Thymus (tissue), 11 donors: Measurements from ENCODE around the gene COL1A1. TPM values are rescaled to one million over a fixed set of nuclear protein-coding genes. Genes with fewer than 3 reads are reported as not detected.

Experiments used
- DNase-seq, 9 donors: peaks; one replicate each; pipeline ENCODE4 v3.0.0-alpha.2; 2013; ENCODE audit warnings: low spot score in 9 of 9, low read depth in 6 of 9, missing footprints in 1 of 9
- H3K27ac ChIP-seq, 2 donors: one replicate each; pipeline ENCODE4 v1.5.1; 2013; ENCODE audit warnings: control low read depth in 1 of 2, low read depth in 1 of 2, low read length in 1 of 2, mild to moderate bottlenecking in 1 of 2, moderate library complexity in 1 of 2
- H3K27me3 ChIP-seq, 2 donors: one replicate each; pipeline ENCODE4 v1.5.1; 2013; ENCODE audit warnings: low read length in 1 of 2; ENCODE audit not compliant: control insufficient read depth in 2 of 2, insufficient read depth in 1 of 2
- H3K36me3 ChIP-seq, 2 donors: one replicate each; pipeline ENCODE4 v1.5.1; 2013; ENCODE audit warnings: low read length in 1 of 2, mild to moderate bottlenecking in 1 of 2, moderate library complexity in 1 of 2; ENCODE audit not compliant: control insufficient read depth in 2 of 2, insufficient read depth in 2 of 2
- H3K4me1 ChIP-seq, 2 donors: one replicate each; pipeline ENCODE4 v1.5.1; 2013; ENCODE audit warnings: low read length in 2 of 2; ENCODE audit not compliant: control insufficient read depth in 2 of 2, insufficient read depth in 2 of 2
- H3K4me3 ChIP-seq, 2 donors: one replicate each; pipeline ENCODE4 v1.5.1; 2013; ENCODE audit warnings: low read length in 2 of 2, control low read depth in 1 of 2, mild to moderate bottlenecking in 1 of 2
- H3K9me3 ChIP-seq, 2 donors: one replicate each; pipeline ENCODE4 v1.5.1; 2013; ENCODE audit warnings: low read length in 1 of 2, mild to moderate bottlenecking in 1 of 2; ENCODE audit not compliant: control insufficient read depth in 2 of 2, insufficient read depth in 1 of 2
- WGBS: extraction: QIAGEN DNeasy Blood & Tissue Kit; methylation state at CpG from one replicate; pipeline ENCODE4 v1.1.7; 2013; 5-methylcytosine and 5-hydroxymethylcytosine counted together
- polyA plus RNA-seq: library from polyadenylated mRNA; stranded (reverse); fragments of 200-250 nt; gene quantifications from one replicate; pipeline ENCODE4 v1.2.3, GENCODE V29; 2013
- total RNA-seq: library from RNA; stranded (reverse); fragments of 120-200 nt; gene quantifications from one replicate; pipeline ENCODE4 v1.2.4, GENCODE V29; 2013
- donor health status: healthy.

Gene COL1A1
- total and polyA plus RNA-seq, 2 donors: 14.4 to 29.5 TPM

DNA sequence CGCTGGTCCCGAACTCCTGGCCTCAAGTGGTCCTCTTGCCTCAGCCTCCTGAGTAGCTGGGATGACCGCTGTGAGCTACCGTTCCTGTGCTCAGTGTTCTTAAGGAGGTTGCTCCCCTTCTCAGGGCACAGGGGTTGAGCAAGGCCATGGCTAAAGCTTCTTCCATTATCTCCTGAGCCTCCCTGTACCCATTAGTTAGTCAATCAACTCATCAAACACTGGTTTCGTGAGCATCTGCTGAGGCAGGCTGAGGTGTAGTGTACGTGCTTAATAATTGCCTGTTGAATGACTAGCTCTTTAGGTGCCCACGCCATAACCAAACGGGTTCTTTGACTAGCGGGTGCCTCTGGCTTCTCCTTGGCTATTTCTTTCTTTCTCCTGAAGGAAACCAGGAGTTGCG lies 24.0 kb downstream of the COL1A1 start:
- Histone ChIP-seq H3K4me1 (peaks cover 0 to 17% of the 10 kb centered on the region in 2 donors), H3K9me3 (no peaks in the 10 kb centered on the region), H3K27ac (no peak overlapping the region), H3K36me3 (no peaks in the 10 kb centered on the region), H3K27me3 (peaks cover 0 to 2% of the 10 kb centered on the region in 2 donors), H3K4me3 (no peak overlapping the region)
- no peak for DNase-seq
- WGBS: 91% methylated on average over 10 of the region's 10 CpGs

DNA sequence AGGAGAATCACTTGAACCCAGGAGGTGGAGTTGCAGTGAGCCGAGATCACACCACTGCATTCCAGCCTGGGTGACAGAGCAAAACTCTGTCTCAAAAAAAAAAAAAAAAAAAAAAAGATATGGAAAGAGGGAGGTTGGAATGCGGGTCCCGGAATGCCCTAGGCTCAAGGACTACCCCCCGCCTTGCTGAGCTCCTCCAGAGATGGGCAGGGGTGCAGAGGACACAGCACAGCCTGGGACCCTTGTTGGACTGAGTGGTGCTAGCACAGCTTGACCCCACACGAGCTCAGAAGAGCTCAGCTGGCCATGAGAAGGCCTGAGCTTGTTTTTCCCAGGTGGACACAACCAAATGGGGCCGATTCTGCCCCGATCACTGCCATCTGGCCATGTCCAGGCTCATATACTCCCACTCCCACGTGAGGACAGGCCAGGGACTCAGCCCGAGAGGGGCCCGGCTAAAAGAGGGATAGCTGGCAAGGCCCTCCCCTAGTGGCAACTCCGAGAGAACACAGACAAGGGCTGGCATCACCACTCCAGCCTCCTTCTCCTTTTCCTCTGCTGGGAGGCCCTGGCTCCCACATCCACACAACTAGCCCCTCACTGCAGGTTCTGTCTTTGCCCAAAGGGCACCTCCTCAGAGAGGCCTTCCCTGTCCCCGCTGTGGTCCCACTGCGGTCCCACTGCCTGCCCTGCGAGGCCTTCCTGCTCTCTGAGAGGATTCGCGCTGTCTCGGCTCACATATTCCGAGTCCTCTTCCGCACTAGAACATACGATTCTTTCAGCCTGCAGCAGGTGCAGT lies 24.7 kb downstream of the COL1A1 start:
- Histone ChIP-seq H3K4me1 (peaks cover 0 to 14% of the 10 kb centered on the region in 2 donors), H3K9me3 (no peaks in the 10 kb centered on the region), H3K27me3 (peaks cover 0 to 2% of the 10 kb centered on the region in 2 donors), H3K27ac (no peak overlapping the region), H3K36me3 (no peaks in the 10 kb centered on the region), H3K4me3 (no peak overlapping the region)
- DNase-seq: no peak
- 95% methylated on average over 20 of the region's 20 CpGs for WGBS

DNA sequence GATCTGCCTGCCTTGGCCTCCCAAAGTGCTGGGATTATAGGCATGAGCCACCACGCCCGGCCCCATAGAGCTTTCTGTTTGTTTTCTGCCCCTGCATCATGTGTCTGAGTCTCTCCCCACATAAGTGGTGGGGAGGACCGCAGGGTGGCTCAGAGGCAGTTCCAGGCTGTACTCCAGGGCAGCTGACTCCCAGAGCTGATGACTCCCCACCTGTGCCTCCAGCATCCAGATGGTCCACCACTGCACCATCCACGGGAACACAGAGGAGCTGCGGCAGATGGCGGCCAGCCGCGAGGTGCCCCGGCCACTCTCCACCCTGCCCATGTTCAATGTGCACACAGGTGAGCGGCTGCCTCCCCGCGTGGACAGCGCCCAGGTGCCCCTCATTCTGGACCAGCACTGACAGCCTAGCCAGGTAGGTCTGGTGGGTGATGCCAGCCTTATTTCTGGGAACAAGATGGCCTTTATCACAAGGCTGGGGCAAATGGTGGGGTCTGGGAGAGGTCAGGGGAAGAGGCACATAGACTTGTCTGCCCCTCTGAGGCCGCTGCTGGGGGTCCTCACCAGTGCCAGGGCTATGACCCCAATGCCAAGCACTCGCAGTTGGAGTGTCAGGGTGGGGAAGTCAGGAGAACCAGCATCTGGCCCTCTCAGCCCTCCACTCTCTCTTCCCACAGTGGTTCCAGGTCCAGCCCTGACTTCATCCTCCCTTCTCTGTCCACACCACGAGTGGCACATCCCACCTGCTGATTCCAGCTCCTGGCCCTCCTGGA lies 26.2 kb downstream of the COL1A1 start:
- H3K9me3 ChIP-seq: no peaks in the 10 kb centered on the region

DNA sequence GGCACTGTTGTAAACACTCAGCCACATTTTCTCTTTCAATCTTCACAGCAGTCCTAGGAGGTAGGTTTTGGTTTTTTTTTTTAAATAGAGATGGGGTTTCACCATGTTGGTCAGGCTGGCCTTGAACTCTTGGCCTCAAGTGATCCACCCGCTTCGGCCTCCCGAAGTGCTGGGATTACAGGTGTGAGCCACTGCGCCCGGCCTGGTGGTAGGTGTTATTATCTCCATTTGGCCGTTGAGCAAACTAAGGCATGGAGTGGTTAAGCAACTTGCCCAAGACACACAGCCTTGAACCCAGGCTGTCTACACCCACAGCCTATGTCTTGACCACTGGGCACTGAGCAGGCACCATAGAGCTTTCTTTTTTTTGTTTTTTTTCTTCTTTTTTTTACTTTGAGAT lies 27.0 kb downstream of the COL1A1 start:
- no peak overlapping the region for H3K4me3 ChIP-seq
- H3K9me3 ChIP-seq: no peaks in the 10 kb centered on the region
- peaks cover 0 to 2% of the 10 kb centered on the region in 2 donors for H3K27me3 ChIP-seq
- peaks cover 0 to 11% of the 10 kb centered on the region in 2 donors for H3K4me1 ChIP-seq
- no peak overlapping the region for H3K27ac ChIP-seq
- 81% methylated on average over 6 of the region's 6 CpGs for WGBS
- no peaks in the 10 kb centered on the region for H3K36me3 ChIP-seq
- DNase-seq: no peak

More for the DNA sequence above, 26.2 kb downstream of the COL1A1 start:
- H3K36me3 ChIP-seq: no peaks in the 10 kb centered on the region
- H3K27me3 ChIP-seq: peaks cover 0 to 2% of the 10 kb centered on the region in 2 donors
- WGBS: 96% methylated on average over 16 of the region's 16 CpGs
- peaks cover 0 to 11% of the 10 kb centered on the region in 2 donors for H3K4me1 ChIP-seq
- H3K4me3 ChIP-seq: no peak overlapping the region
- DNase-seq: no peak
- no peak overlapping the region for H3K27ac ChIP-seq

DNA sequence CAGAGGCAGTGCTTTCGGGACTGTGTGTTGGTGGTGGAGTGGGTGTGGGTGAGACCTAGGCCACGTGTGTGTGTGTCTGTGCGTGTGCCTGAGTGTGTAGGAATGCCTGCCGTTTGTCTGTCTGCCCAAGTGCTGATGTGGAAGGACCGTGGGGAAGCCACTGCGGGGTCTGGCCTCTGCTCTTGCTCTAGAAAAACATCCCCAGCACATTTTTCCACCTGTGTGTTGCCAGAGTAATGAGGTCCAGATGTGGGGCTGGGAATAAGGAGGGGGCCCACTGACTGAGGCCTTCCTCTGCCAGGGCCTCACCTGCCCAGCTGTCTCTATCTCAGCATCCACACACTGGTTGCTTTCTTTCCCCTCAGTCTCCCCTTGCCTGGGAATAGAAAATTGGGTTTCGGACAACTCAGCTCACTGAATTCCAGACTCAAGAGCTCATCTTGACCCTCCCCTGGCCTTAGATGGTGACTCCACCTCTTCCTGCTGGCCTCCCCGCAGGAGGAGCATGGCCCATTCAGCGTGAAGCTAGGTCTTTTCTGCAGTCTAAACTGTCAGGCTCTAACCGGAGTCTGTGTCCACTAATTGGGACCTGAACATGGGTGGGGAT lies 28.0 kb downstream of the COL1A1 start:
- H3K9me3 ChIP-seq: no peaks in the 10 kb centered on the region
- DNase-seq: no peak
- peaks cover 0 to 6% of the 10 kb centered on the region in 2 donors for H3K27me3 ChIP-seq
- peak overlapping the region in 1 of 2 donors; percentile 40 for H3K27ac ChIP-seq
- WGBS: 90% methylated on average over 10 of the region's 10 CpGs
- H3K4me1 ChIP-seq: peaks cover 0 to 17% of the 10 kb centered on the region in 2 donors
- H3K36me3 ChIP-seq: no peaks in the 10 kb centered on the region
- H3K4me3 ChIP-seq: no peak overlapping the region

DNA sequence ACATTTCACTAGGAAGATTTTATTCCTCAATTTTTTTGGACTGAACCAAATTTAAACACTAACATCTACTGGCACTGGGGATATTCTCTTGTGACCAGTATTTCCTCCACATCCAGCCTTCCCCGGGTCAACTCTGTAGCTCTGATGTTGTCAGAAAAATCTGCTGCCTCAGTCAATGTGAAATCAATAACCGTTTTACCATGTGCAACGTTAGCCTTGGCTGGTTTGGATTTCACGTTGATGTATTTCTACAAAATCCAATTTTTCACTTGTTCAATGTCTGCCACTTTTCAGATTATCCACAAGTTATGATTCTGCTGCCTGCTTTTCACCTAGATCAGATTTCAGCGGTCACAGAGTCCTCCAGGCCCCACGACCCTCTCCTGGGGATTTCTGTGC lies 28.5 kb downstream of the COL1A1 start:
- 94% methylated on average over 6 of the region's 6 CpGs for WGBS
- H3K4me1 ChIP-seq: peaks cover 0 to 18% of the 10 kb centered on the region in 2 donors
- no peak overlapping the region for H3K4me3 ChIP-seq
- H3K36me3 ChIP-seq: no peaks in the 10 kb centered on the region
- no peak for DNase-seq
- H3K9me3 ChIP-seq: no peaks in the 10 kb centered on the region
- peaks cover 0 to 11% of the 10 kb centered on the region in 2 donors for H3K27me3 ChIP-seq
- peak overlapping the region in 1 of 2 donors; percentile 40 for H3K27ac ChIP-seq

DNA sequence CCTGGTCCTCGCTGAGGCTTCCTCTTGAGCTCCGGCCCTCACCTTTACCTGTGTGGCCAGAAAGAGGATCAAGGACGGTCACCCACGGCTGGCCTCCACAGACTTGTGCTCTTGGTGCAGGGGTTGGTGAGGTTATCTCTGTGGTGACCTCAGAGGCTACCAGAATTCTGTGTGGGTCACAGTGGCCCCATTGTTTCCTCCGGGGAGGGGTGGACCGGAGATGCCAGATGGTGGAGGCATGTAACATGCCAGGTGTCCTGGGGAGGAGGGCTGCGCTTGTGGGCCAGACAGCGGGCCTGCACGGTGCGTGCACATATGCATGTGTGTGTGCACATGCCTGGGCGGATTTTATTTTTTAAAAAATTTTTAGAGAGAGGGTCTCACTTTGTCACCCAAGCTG lies 29.3 kb downstream of the COL1A1 start:
- Histone ChIP-seq H3K4me1 (peaks cover 0 to 12% of the 10 kb centered on the region in 2 donors), H3K36me3 (no peaks in the 10 kb centered on the region)

DNA sequence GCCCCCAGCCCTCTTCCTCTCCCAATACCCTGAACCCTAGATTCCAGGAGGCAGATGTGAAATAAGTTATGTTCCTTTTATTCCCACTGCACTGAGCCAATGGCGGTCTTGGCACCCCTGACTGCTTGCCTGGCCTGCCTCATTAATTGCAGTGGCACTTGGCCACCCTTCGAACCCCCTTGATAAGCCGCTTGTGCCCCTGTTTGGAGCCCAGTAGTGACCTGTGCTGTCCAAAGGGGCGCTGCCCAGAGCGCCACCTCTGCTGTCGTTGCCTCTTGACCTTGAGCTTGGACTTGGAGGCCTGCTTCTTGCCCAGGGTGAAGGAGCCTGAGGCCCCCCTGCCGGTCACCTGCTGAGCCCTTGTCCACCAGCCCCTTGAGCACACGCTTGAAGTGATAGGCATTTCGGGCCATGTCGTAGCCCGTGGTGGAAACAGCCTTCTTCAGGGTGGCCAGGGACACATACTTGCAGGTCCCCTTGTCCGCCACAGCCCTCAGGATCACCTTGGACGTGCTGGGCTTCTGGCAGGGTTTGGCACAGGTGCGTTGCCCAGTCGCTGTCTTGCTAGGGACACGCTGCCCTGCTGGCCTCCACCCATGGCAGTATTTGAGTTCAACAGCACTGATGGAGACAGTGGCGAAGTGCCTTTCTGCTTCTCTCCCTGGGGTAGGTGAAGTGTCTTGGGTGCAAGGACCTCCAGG lies 29.9 kb downstream of the COL1A1 start:
- no peak for DNase-seq
- WGBS: 96% methylated on average over 17 of the region's 17 CpGs
- Histone ChIP-seq H3K27ac (no peak overlapping the region), H3K36me3 (no peaks in the 10 kb centered on the region), H3K4me3 (no peak overlapping the region), H3K4me1 (peaks cover 0 to 12% of the 10 kb centered on the region in 2 donors), H3K27me3 (peaks cover 0 to 11% of the 10 kb centered on the region in 2 donors), H3K9me3 (no peaks in the 10 kb centered on the region)

More for the DNA sequence above, 29.3 kb downstream of the COL1A1 start:
- no peak overlapping the region for H3K4me3 ChIP-seq
- 96% methylated on average over 11 of the region's 11 CpGs for WGBS
- peaks cover 0 to 11% of the 10 kb centered on the region in 2 donors for H3K27me3 ChIP-seq
- no peak overlapping the region for H3K27ac ChIP-seq
- H3K9me3 ChIP-seq: no peaks in the 10 kb centered on the region
- DNase-seq: no peak
